Hepatocyte (in vitro differentiated cells): Measurements from ENCODE around the gene COQ4. TPM values are rescaled to one million over a fixed set of nuclear protein-coding genes. Genes with fewer than 3 reads are reported as not detected.

Experiments
- DNase-seq: peaks from one replicate; pipeline ENCODE4 v3.0.0-alpha.2; 2016; ENCODE audit warnings: low spot score
- H2AFZ ChIP-seq: fragments of 200-600 bp; sonication (generic); 2 replicates; pipeline ENCODE4 v1.6.0; 2016; ENCODE audit warnings: antibody characterized with exemption, mild to moderate bottlenecking
- H3K27ac ChIP-seq: fragments of 200-600 bp; sonication (generic); 2 replicates; pipeline ENCODE4 v1.5.1; 2016; ENCODE audit warnings: mild to moderate bottlenecking
- H3K27me3 ChIP-seq: fragments of 200-600 bp; sonication (generic); 2 replicates; pipeline ENCODE4 v1.6.1; 2016
- H3K36me3 ChIP-seq: fragments of 200-600 bp; sonication (generic); replicated peaks from 2 replicates; pipeline ENCODE4 v1.5.1; 2016; ENCODE audit warnings: low read depth; ENCODE audit not compliant: insufficient read depth
- H3K4me1 ChIP-seq: fragments of 200-600 bp; sonication (generic); 2 replicates; pipeline ENCODE4 v1.5.1; 2016; ENCODE audit warnings: mild to moderate bottlenecking, moderate library complexity; ENCODE audit not compliant: insufficient read depth
- H3K4me2 ChIP-seq: fragments of 200-600 bp; sonication (generic); 2 replicates; pipeline ENCODE4 v1.6.0; 2016
- H3K4me3 ChIP-seq: fragments of 200-600 bp; sonication (generic); 2 replicates; pipeline ENCODE4 v1.5.1; 2016; ENCODE audit warnings: mild to moderate bottlenecking
- H3K79me2 ChIP-seq: fragments of 200-600 bp; sonication (generic); 2 replicates; pipeline ENCODE4 v1.6.0; 2017; ENCODE audit warnings: mild to moderate bottlenecking
- H3K9me2 ChIP-seq: fragments of 200-600 bp; sonication (generic); replicated peaks from 2 replicates; pipeline ENCODE4 v1.6.0; 2017; ENCODE audit warnings: mild to moderate bottlenecking; ENCODE audit not compliant: insufficient read depth
- H3K9me3 ChIP-seq: fragments of 200-600 bp; sonication (generic); 2 replicates; pipeline ENCODE4 v1.5.1; 2016; ENCODE audit warnings: low read depth, mild to moderate bottlenecking
- H4K20me1 ChIP-seq: fragments of 200-600 bp; sonication (generic); 2 replicates; pipeline ENCODE4 v1.6.0; 2016; ENCODE audit warnings: mild to moderate bottlenecking; ENCODE audit not compliant: insufficient read depth, poor library complexity, severe bottlenecking
- EZH2 ChIP-seq: fragments of 200-600 bp; sonication (generic); IDR thresholded peaks from 2 replicates; pipeline ENCODE4 v1.6.1; 2016; ENCODE audit warnings: antibody characterized with exemption, mild to moderate bottlenecking, borderline replicate concordance
- EZH2phosphoT487 ChIP-seq: fragments of 200-600 bp; sonication (generic); IDR thresholded peaks from one replicate; pipeline ENCODE4 v1.6.1; 2018; ENCODE audit warnings: antibody characterized with exemption, mild to moderate bottlenecking, low read depth, moderate library complexity; ENCODE audit not compliant: unreplicated experiment, severe bottlenecking
- WGBS: methylation state at CpG from one replicate; pipeline ENCODE4 v1.1.6; 2016; ENCODE audit warnings: low lambda C conversion rate; ENCODE audit errors: missing lambda C conversion rate; 5-methylcytosine and 5-hydroxymethylcytosine counted together
- polyA plus RNA-seq: library from polyadenylated mRNA; unstranded; fragments of >200 nt; fragmentation: Nextera tagmentation; extraction: Ambion mirVana; gene quantifications from 2 replicates; pipeline ENCODE4 v1.2.1, GENCODE V29; 2016
- total RNA-seq: library from RNA; depleted of rRNA; stranded (reverse); fragments of >200 nt; gene quantifications from 2 replicates; pipeline ENCODE4 v1.2.3, GENCODE V29; 2014
- TF ChIP-seq, protein P1 (sequence below): fragments of 200-600 bp; sonication (generic); IDR thresholded peaks from 2 replicates; pipeline ENCODE4 v1.5.1; 2016; ENCODE audit warnings: antibody characterized with exemption, mild to moderate bottlenecking; ENCODE audit not compliant: poor library complexity

Gene COQ4
- total and polyA plus RNA-seq, 2 experiments from 2014 or later: 35.2 to 40.9 TPM

- Histone ChIP-seq H3K27ac (peak overlapping the region; percentile 13), H3K4me3 (no peak overlapping the region), H3K36me3 (no peaks in the 10 kb centered on the region), H3K27me3 (no peaks in the 10 kb centered on the region), H3K4me2 (peak overlapping the region; percentile 82), H2AFZ (peak overlapping the region; percentile 60), H3K79me2 (no peaks in the 10 kb centered on the region), H3K9me2 (no peaks in the 10 kb centered on the region), H4K20me1 (no peaks in the 10 kb centered on the region), H3K9me3 (no peaks in the 10 kb centered on the region), H3K4me1 (peaks cover 22% of the 10 kb centered on the region)
- WGBS: 59% methylated on average over 11 of the region's 14 CpGs
- TF ChIP-seq, protein P1, sequence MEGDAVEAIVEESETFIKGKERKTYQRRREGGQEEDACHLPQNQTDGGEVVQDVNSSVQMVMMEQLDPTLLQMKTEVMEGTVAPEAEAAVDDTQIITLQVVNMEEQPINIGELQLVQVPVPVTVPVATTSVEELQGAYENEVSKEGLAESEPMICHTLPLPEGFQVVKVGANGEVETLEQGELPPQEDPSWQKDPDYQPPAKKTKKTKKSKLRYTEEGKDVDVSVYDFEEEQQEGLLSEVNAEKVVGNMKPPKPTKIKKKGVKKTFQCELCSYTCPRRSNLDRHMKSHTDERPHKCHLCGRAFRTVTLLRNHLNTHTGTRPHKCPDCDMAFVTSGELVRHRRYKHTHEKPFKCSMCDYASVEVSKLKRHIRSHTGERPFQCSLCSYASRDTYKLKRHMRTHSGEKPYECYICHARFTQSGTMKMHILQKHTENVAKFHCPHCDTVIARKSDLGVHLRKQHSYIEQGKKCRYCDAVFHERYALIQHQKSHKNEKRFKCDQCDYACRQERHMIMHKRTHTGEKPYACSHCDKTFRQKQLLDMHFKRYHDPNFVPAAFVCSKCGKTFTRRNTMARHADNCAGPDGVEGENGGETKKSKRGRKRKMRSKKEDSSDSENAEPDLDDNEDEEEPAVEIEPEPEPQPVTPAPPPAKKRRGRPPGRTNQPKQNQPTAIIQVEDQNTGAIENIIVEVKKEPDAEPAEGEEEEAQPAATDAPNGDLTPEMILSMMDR: no peak
- no peak for TF ChIP-seq EZH2phosphoT487
- TF ChIP-seq EZH2: no peak
- no peak for DNase-seq
Measured at GRCh38 chr9:128361296-128361985, 38.8 kb downstream of the COQ4 start.

GRCh38 chr9:128361986-128362646, 39.5 kb downstream of the COQ4 start:
- Histone ChIP-seq H3K9me3 (no peaks in the 10 kb centered on the region), H3K4me2 (peak overlapping the region; percentile 82), H3K27ac (peak overlapping the region; percentile 53), H3K36me3 (no peaks in the 10 kb centered on the region), H3K9me2 (no peaks in the 10 kb centered on the region), H3K79me2 (no peaks in the 10 kb centered on the region), H2AFZ (peak overlapping the region; percentile 60), H3K4me1 (peaks cover 22% of the 10 kb centered on the region), H4K20me1 (no peaks in the 10 kb centered on the region), H3K27me3 (no peaks in the 10 kb centered on the region), H3K4me3 (no peak overlapping the region)
- DNase-seq: peak; percentile 93
- 15% methylated on average over 20 of the region's 20 CpGs for WGBS
- TF ChIP-seq EZH2: no peak
- TF ChIP-seq, protein P1: peak; percentile 93

GRCh38 chr9:128362774-128363173, 40.1 kb downstream of the COQ4 start:
- no peaks in the 10 kb centered on the region for H3K9me3 ChIP-seq
- H3K4me1 ChIP-seq: peaks cover 22% of the 10 kb centered on the region
- H4K20me1 ChIP-seq: no peaks in the 10 kb centered on the region
- H3K4me2 ChIP-seq: peak overlapping the region; percentile 82
- no peak overlapping the region for H3K4me3 ChIP-seq
- TF ChIP-seq EZH2: no peak
- TF ChIP-seq, protein P1: no peak
- no peak for TF ChIP-seq EZH2phosphoT487
- H3K79me2 ChIP-seq: no peaks in the 10 kb centered on the region
- peak overlapping the region; percentile 53 for H3K27ac ChIP-seq
- no peaks in the 10 kb centered on the region for H3K36me3 ChIP-seq
- WGBS: 95% methylated on average over 3 of the region's 3 CpGs
- no peaks in the 10 kb centered on the region for H3K27me3 ChIP-seq
- H2AFZ ChIP-seq: no peak overlapping the region
- H3K9me2 ChIP-seq: no peaks in the 10 kb centered on the region
- DNase-seq: no peak
